PC-3 (cell line): ENCODE results near the gene KRT33A. TPM values are rescaled to one million over a fixed set of nuclear protein-coding genes. Genes with fewer than 3 reads are reported as not detected.

Experiments
- ATAC-seq: fragments of 200-7000 bp; cut with Tn5 transposase; 2 replicates; pipeline ENCODE4 v1.9.1; 2020; ENCODE audit warnings: mild to moderate bottlenecking, moderate library complexity
- BruUV-seq: library from RNA; stranded (reverse); fragments of 400-500 nt; replicated peaks from 2 replicates; lab custom pipeline; 2021; lab: Mats Ljungman, UMichigan
- CTCF ChIA-PET: fragments of 300-600 bp; sonication (Branson Sonifier 250); formaldehyde crosslinking; loops from one replicate; lab custom pipeline; 2022; ENCODE audit warnings: antibody characterized with exemption; lab: Charles Lee
- POLR2A ChIA-PET: fragments of 300-600 bp; sonication (Branson Sonifier 250); formaldehyde crosslinking; loops from one replicate; lab custom pipeline; 2022; ENCODE audit warnings: antibody characterized with exemption; ENCODE audit not compliant: unreplicated experiment; lab: Charles Lee
- DNase-seq: peaks from one replicate; pipeline ENCODE4 v3.0.0-alpha.2; 2015
- H2AFZ ChIP-seq: fragments of 300-600 bp; sonication (generic); 2 replicates; pipeline ENCODE4 v1.6.0; 2016; ENCODE audit warnings: antibody characterized with exemption, low read length
- H3F3A ChIP-seq: fragments of 300-600 bp; sonication (generic); one replicate; pipeline ENCODE4 v1.6.0; 2017; ENCODE audit warnings: antibody characterized with exemption, low read length, control low read depth, mild to moderate bottlenecking; ENCODE audit not compliant: unreplicated experiment
- H3K27ac ChIP-seq: fragments of 300-600 bp; sonication (generic); 2 replicates; pipeline ENCODE4 v1.5.1; 2016; ENCODE audit warnings: mild to moderate bottlenecking, low read length
- H3K27me3 ChIP-seq: fragments of 300-600 bp; sonication (generic); 2 replicates; pipeline ENCODE4 v1.6.1; 2016; ENCODE audit warnings: low read length, mixed read lengths
- H3K36me3 ChIP-seq: fragments of 300-600 bp; sonication (generic); 2 replicates; pipeline ENCODE4 v1.6.1; 2016; ENCODE audit warnings: low read depth, mixed run types, low read length, mixed read lengths
- H3K4me1 ChIP-seq: fragments of 300-600 bp; sonication (generic); 2 replicates; pipeline ENCODE4 v1.5.1; 2016; ENCODE audit warnings: low read length; ENCODE audit not compliant: insufficient read depth
- H3K4me2 ChIP-seq: fragments of 300-600 bp; sonication (generic); 2 replicates; pipeline ENCODE4 v1.6.0; 2016; ENCODE audit warnings: low read length
- H3K4me3 ChIP-seq: fragments of 300-600 bp; sonication (generic); 2 replicates; pipeline ENCODE4 v1.5.1; 2016; ENCODE audit warnings: mild to moderate bottlenecking, low read length, mixed read lengths
- H3K79me2 ChIP-seq: fragments of 300-600 bp; sonication (generic); 2 replicates; pipeline ENCODE4 v1.6.1; 2017; ENCODE audit warnings: low read length, mixed read lengths
- H3K9ac ChIP-seq: fragments of 300-600 bp; sonication (generic); 2 replicates; pipeline ENCODE4 v1.6.0; 2016; ENCODE audit warnings: mild to moderate bottlenecking, low read length
- H3K9me2 ChIP-seq: fragments of 300-600 bp; sonication (generic); replicated peaks from 2 replicates; pipeline ENCODE4 v1.6.1; 2016; ENCODE audit warnings: mixed run types, low read length, mixed read lengths
- H3K9me3 ChIP-seq: fragments of 300-600 bp; sonication (generic); 2 replicates; pipeline ENCODE4 v1.6.1; 2016; ENCODE audit warnings: low read length, mixed read lengths
- H4K20me1 ChIP-seq: fragments of 300-600 bp; sonication (generic); 2 replicates; pipeline ENCODE4 v1.6.1; 2016; ENCODE audit warnings: low read length, mixed read lengths
- CTCF ChIP-seq: fragments of 300-600 bp; sonication (generic); conservative IDR thresholded peaks from 2 replicates; pipeline ENCODE4 v1.5.1; 2017; ENCODE audit warnings: antibody characterized with exemption, low read depth, mild to moderate bottlenecking, low read length
- EZH2 ChIP-seq: fragments of 300-600 bp; sonication (generic); IDR thresholded peaks from one replicate; pipeline ENCODE4 v1.6.1; 2017; ENCODE audit warnings: antibody characterized with exemption, mild to moderate bottlenecking, low read length; ENCODE audit not compliant: unreplicated experiment
- EZH2phosphoT487 ChIP-seq: fragments of 300-600 bp; sonication (generic); IDR thresholded peaks from 2 replicates; pipeline ENCODE4 v1.6.1; 2018; ENCODE audit warnings: mild to moderate bottlenecking, antibody characterized with exemption, low read length, borderline replicate concordance
- intact Hi-C: fragments of 100-400 bp; cut with micrococcal nuclease; formaldehyde crosslinking; loops from 2 replicates; pipeline ENCODE4 v1.9.0; 2023
- total RNA-seq: library from RNA; depleted of rRNA; stranded (reverse); fragments of >200 nt; gene quantifications from 2 replicates; pipeline ENCODE4 v1.2.3, GENCODE V29; 2014

The KRT33A gene
- total RNA-seq, 1 experiment from 2014 or later = not detected

GRCh38 chr17:41335747-41336146 is 14.9 kb downstream of the KRT33A start:
- TF ChIP-seq EZH2 (no peak), CTCF (no peak), EZH2phosphoT487 (no peak)
- H3K27ac ChIP-seq = no peak overlapping the region
- no peaks in the 10 kb centered on the region for H3F3A ChIP-seq
- no peaks in the 10 kb centered on the region for H3K4me1 ChIP-seq
- H3K9me3 ChIP-seq = no peaks in the 10 kb centered on the region
- no peak overlapping the region for H3K4me3 ChIP-seq
- no peaks in the 10 kb centered on the region for H3K9me2 ChIP-seq
- POLR2A ChIA-PET = no interaction called here
- H2AFZ ChIP-seq = no peak overlapping the region
- H3K36me3 ChIP-seq = no peaks in the 10 kb centered on the region
- H3K9ac ChIP-seq = no peak overlapping the region
- intact Hi-C loops = no loop called here
- DNase-seq (no peak), ATAC-seq (no peak)
- BruUV-seq = no TSS peak
- no peak overlapping the region for H3K4me2 ChIP-seq
- no peaks in the 10 kb centered on the region for H4K20me1 ChIP-seq
- no peaks in the 10 kb centered on the region for H3K27me3 ChIP-seq
- CTCF ChIA-PET = no interaction called here
- no peaks in the 10 kb centered on the region for H3K79me2 ChIP-seq

GRCh38 chr17:41334385-41335305 is 16.0 kb downstream of the KRT33A start:
- DNase-seq = no peak
- ChIA-PET POLR2A (no interaction called here), CTCF (no interaction called here)
- H3K79me2 ChIP-seq = no peaks in the 10 kb centered on the region
- H3K4me1 ChIP-seq = no peaks in the 10 kb centered on the region
- no peaks in the 10 kb centered on the region for H4K20me1 ChIP-seq
- intact Hi-C loops = no loop called here
- no peaks in the 10 kb centered on the region for H3K9me3 ChIP-seq
- no peaks in the 10 kb centered on the region for H3K27me3 ChIP-seq
- BruUV-seq = no TSS peak
- TF ChIP-seq CTCF (no peak), EZH2 (no peak), EZH2phosphoT487 (no peak)
- H3K36me3 ChIP-seq = no peaks in the 10 kb centered on the region
- no peak overlapping the region for H3K4me2 ChIP-seq
- H3K9me2 ChIP-seq = no peaks in the 10 kb centered on the region
- no peak overlapping the region for H3K4me3 ChIP-seq
- no peak overlapping the region for H3K9ac ChIP-seq
- no peak overlapping the region for H2AFZ ChIP-seq
- H3F3A ChIP-seq = no peaks in the 10 kb centered on the region
- H3K27ac ChIP-seq = no peak overlapping the region
- ATAC-seq = no peak

GRCh38 chr17:41333836-41334235 is 16.8 kb downstream of the KRT33A start:
- Histone ChIP-seq H3F3A (no peaks in the 10 kb centered on the region), H3K27me3 (no peaks in the 10 kb centered on the region), H3K9ac (no peak overlapping the region), H3K9me3 (no peaks in the 10 kb centered on the region), H3K4me1 (no peaks in the 10 kb centered on the region), H3K4me3 (no peak overlapping the region), H3K79me2 (no peaks in the 10 kb centered on the region), H3K36me3 (no peaks in the 10 kb centered on the region), H4K20me1 (no peaks in the 10 kb centered on the region), H3K27ac (no peak overlapping the region), H3K9me2 (no peaks in the 10 kb centered on the region), H3K4me2 (no peak overlapping the region), H2AFZ (no peak overlapping the region)
- CTCF ChIA-PET = no interaction called here
- intact Hi-C loops = no loop called here
- POLR2A ChIA-PET = no interaction called here
- TF ChIP-seq CTCF = no peak
- no peak for TF ChIP-seq EZH2
- no peak for TF ChIP-seq EZH2phosphoT487
- ATAC-seq (no peak), DNase-seq (no peak)
- no TSS peak for BruUV-seq
